Stimulated activated CD8-positive, alpha-beta memory T cell treated with anti-CD3 and anti-CD28 coated beads, Interleukin-7, amount 100 ng/mL, for 48 hours (primary cell): ENCODE data around the gene FSD2.
A peak's percentile ranks its signal among the peaks of the same experiment; 100 is the strongest.
"Not testable (repeated sequence)": the region's sequence is repeated elsewhere in the genome, so short reads cannot be mapped to it uniquely, and the experiment has no call there.

Source experiments
- DNase-seq, 2 donors: peaks; one replicate each; pipeline ENCODE4 v3.0.0-alpha.2; 2020; ENCODE audit warnings: low read depth in 1 of 2; ENCODE audit errors: extremely low read depth in 1 of 2

The FSD2 gene

DNA sequence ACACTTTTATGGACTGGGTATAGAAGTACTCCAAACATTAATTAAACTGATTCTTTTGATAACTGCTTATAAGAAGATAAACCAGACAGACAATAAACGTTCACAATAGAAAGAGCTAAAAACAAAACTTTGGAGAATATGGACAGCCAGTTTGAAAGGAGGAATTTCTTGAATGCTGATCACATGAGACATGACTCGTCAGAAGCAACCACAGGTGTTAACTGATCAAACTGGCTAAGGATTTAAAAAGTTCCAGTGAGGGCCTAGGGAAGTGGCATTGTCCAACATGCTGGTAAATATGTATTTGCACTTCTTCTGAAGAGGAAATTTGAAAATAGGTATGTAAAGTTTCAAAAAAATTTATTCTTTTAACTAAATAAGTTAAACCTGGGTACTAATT, 66.8 kb downstream of the FSD2 start:
- DNase-seq = no peak

- DNase-seq = no peak
Observed at GRCh38 chr15:82737975-82738374, 67.9 kb downstream of the FSD2 start.

- DNase-seq = no peak
Observed at GRCh38 chr15:82731527-82731926, 74.3 kb downstream of the FSD2 start.

DNA sequence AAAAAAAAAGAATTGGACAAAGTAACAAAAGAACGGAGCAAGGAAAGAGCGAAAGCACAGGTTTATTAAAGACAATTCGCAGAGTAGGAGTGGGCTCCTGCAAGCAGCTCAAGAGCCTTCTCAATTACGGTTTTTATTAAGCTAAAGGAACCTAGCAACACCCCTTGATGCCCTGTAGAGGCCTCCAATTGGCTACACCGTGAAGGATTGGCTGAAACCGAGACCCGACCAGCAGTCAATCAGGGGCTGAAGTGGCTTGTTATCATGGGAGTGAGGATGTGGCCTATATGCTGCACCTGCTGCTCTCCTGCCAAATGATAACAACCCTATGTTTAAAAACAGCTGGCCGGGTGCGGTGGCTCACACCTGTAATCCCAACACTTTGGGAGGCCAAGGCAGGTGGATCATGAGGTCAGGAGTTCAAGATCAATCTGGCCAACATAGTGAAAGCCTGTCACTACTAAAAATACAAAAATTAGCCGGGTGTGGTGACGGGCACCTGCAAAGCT, 75.8 kb downstream of the FSD2 start:
- DNase-seq = no peak

DNA sequence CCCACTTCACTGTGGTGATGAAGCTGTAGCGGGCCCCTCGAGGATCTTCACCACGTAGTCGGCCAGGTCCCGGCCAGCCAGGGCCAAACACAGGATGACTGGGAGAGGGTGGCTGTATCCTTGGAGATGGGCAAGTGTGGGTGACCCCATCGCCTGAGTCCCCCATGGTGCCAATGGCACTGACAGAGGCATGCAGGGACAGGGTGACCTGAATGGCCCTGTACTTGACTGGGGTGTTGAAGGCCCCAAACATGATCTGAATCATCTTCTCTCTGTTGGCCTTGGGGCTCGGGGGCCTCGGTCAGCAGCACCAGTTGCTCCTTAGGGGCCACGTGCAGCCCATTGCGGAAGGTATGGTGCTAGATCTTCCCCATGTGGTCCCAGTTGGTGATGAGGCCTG, 79.1 kb downstream of the FSD2 start:
- DNase-seq = no peak

DNA sequence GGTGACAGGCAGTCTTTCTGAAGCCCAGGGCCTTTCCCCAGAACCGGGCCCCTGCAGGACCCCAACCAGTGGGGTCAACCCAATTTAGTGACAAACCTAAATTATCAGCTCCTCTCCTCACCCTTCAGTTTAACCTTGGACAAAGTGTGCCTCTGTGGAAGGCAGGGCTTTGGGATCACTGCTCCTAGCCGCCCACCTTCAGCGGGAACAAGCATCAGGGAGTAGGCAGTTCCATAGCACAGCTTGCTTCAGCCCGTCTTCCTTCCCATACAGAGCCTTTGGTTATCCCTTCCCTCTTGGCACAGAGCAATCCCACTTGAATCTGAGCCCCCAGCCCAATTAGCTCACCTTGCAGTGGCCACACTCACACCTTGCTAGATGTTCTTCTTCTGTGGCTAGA, 90.9 kb downstream of the FSD2 start:
- no peak for DNase-seq

- DNase-seq = no peak
Observed at GRCh38 chr15:82714016-82714415, 91.9 kb downstream of the FSD2 start.

DNA sequence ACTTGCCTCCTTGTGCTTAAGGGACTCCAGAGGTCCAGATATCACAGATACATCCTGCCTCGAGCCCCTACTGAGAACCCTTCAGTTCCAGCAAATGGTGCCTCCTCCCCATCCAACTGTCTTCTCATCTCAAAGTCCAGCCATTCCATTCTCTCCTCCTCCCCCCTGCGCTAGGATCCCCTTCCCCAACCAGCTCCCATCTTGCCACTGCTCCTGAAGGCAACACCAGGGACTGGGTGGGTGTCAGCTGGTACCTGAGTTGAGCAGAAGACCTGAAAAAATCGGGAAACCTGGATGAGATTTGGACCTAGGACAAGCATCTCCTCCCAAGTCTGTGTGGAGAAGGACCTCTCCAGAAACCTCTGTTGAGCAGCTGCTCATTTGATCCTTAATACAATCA, 93.8 kb downstream of the FSD2 start:
- no peak for DNase-seq

- no peak for DNase-seq
Observed at GRCh38 chr15:82710926-82711490, 94.9 kb downstream of the FSD2 start.

- DNase-seq = no peak
Observed at GRCh38 chr15:82710208-82710555, 95.7 kb downstream of the FSD2 start.

GRCh38 chr15:82709421-82710207, 96.3 kb downstream of the FSD2 start, which contains the start of gene AP3B2:
AP3B2 (minus strand) TSS chr15:82709875; CDS start chr15:82709706, 169 bp downstream.
- DNase-seq = peak; percentile 45 to 55

GRCh38 chr15:82709081-82709420, 96.8 kb downstream of the FSD2 start:
- DNase-seq = no peak

DNA sequence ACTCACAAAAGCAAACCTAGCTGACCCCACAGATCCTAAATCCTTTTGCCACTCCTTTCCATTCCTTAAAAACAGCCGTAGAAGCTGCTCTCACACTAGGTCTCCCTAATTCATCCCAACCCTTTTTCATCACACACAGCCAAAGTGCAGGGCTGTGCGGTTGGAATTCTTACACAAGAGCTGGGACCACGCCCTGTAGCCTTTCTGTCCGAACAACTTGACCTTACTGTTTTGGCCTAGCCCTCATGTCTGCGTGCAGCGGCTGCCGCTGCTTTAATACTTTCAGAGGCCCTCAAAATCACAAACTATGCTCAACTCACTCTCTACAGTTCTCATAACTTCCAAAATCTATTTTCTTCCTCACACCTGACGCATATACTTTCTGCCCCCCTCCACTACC, 100.0 kb downstream of the FSD2 start:
- DNase-seq = not testable (repeated sequence)
